K562 (cell line): ENCODE results near the gene HSD11B1L. TPM values are rescaled to one million over a fixed set of nuclear protein-coding genes. Genes with fewer than 3 reads are reported as not detected.

Experiments
- ATF1 ChIP-seq, 2 experiments: fragments of 450-650 bp in 1 of 2; IDR thresholded peaks; 2 replicates each; pipeline ENCODE4 v1.6.1; 2016; ENCODE audit warnings: missing compliant biosample characterization in 1 of 2, missing genetic modification characterization in 1 of 2
- CHD1 ChIP-seq: fragments of 200-600 bp; sonication (generic); IDR thresholded peaks from one replicate; pipeline ENCODE4 v1.6.1; 2012; ENCODE audit warnings: mild to moderate bottlenecking, moderate library complexity, low read length, inconsistent platforms
- HLTF ChIP-seq: fragments of 450-650 bp; IDR thresholded peaks from 2 replicates; pipeline ENCODE4 v1.6.1; 2016
- POLR2A ChIP-seq: fragments of 450-650 bp; conservative IDR thresholded peaks from 2 replicates; pipeline ENCODE4 v1.6.1; 2016
- SNRNP70 ChIP-seq: fragments of 200-400 bp; formaldehyde crosslinking; optimal IDR thresholded peaks from 2 replicates; pipeline ENCODE3; 2017; ENCODE audit warnings: low read depth, low read length
- SRSF7 ChIP-seq: fragments of 200-400 bp; formaldehyde crosslinking; optimal IDR thresholded peaks from 2 replicates; pipeline ENCODE3; 2017; ENCODE audit warnings: mild to moderate bottlenecking, low read depth, low read length
- STAT5A ChIP-seq: IDR thresholded peaks from 2 replicates; pipeline ENCODE4 v1.6.1; 2012; ENCODE audit warnings: low read length, inconsistent platforms, borderline replicate concordance
- SUPT5H ChIP-seq: fragments of 450-650 bp; IDR thresholded peaks from 2 replicates; pipeline ENCODE4 v1.6.1; 2016
- TBP ChIP-seq: optimal IDR thresholded peaks from 2 replicates; pipeline ENCODE3; 2011; ENCODE audit warnings: low read depth, low read length, improper control_type of control experiment
- TFAM ChIP-seq: fragments of 250-450 bp; sonication (Bioruptor Pico); conservative IDR thresholded peaks from 2 replicates; pipeline ENCODE4 v1.5.0; 2021; ENCODE audit warnings: mild to moderate bottlenecking, moderate library complexity
- U2AF2 ChIP-seq: fragments of 200-400 bp; formaldehyde crosslinking; optimal IDR thresholded peaks from 2 replicates; pipeline ENCODE3; 2017; ENCODE audit warnings: low read depth, mild to moderate bottlenecking, low read length
- ZNF431 ChIP-seq: sonication (generic); formaldehyde crosslinking; IDR thresholded peaks from 2 replicates; pipeline ENCODE4 v1.8.0; 2022; ENCODE audit warnings: mild to moderate bottlenecking, missing genetic modification reagents
- polyA plus RNA-seq, 8 experiments: library from polyadenylated mRNA; depleted of rRNA in 4 of 8; stranded (reverse) in 5 of 8; unstranded in 3 of 8; fragments of >200 nt; fragmentation: Nextera tagmentation in 2 of 8; fragmentation: Illumina TruSeq in 1 of 8; extraction: Ambion mirVana in 2 of 8; extraction: Trizol in 1 of 8; gene quantifications; 2 replicates each; pipeline versions ENCODE4 v1.2.1 to v1.2.3, GENCODE V29; 2011 to 2014; ENCODE audit warnings: inconsistent platforms in 1 of 8, missing spikeins in 1 of 8
- total RNA-seq, 7 experiments: library from RNA; depleted of rRNA in 6 of 7; stranded (reverse); fragments of >200 nt in 6 of 7; fragmentation: Illumina TruSeq in 2 of 7; extraction: Trizol in 2 of 7; gene quantifications; 2 replicates each; pipeline versions ENCODE4 v1.2.1 to v1.2.3, GENCODE V29; 2011 to 2021; ENCODE audit warnings: low replicate concordance in 1 of 7
- TF ChIP-seq, protein P1 (sequence below): sonication (generic); formaldehyde crosslinking; IDR thresholded peaks from 2 replicates; pipeline ENCODE4 v1.8.0; 2022; ENCODE audit warnings: missing genetic modification reagents, mild to moderate bottlenecking, moderate library complexity, borderline replicate concordance
- TF ChIP-seq, protein P2 (sequence below), 2 experiments: fragments of 450-650 bp; IDR thresholded peaks; 2 replicates each; pipeline ENCODE4 v1.6.1; 2016; ENCODE audit warnings: mild to moderate bottlenecking in 2 of 2, borderline replicate concordance in 1 of 2, low read depth in 1 of 2, moderate library complexity in 1 of 2

HSD11B1L gene
- total and polyA plus RNA-seq, 9 of the 15 experiments (the other 6 are each of a cell fraction or from before 2014, with no cell fraction given) = 0.31 to 7.7 (median 2.3) TPM

DNA sequence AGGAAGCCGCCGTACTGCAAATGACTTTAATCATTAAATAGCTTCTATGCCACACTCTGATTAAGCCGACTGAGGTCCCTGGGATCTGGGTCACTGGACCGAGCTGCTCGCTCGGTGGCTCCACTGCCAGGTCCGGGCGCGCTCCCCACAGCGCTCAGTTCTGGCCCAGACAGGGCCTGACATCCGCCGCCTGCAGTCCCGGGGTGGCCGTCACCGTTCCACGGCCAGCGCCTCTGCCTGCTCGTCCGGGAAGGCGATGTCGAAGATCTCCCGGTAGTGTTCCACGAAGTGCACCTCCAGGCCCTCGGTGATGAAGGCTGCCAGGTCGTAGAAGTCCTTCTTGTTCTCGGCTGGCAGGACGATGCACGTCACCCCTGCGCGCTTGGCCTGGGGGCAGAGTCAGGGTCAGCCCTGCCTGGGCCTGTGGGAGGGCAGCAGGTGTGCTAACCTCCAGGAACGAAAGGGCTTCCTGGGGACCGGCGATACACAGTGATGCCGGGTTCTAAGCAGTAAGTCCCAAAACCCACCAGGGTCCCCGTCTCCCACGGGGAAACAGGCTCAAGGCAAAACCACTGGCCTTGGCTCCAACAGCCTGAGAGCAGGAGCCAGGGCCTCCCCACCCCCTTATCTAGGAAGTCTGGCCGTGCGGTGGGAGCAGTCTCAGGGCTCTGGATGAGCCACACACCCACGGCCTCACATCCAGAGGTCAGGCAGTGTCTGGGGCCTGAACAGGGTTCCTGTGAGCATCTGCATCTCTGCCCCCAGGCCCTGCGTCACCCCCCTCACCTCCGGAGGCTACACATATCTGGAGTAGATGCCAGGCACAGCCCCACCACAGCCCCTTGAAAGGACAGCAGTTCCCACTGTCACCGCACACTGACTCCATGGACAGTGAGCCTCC lies 11.2 kb downstream of the HSD11B1L start (continued):
- TF ChIP-seq, protein P1, sequence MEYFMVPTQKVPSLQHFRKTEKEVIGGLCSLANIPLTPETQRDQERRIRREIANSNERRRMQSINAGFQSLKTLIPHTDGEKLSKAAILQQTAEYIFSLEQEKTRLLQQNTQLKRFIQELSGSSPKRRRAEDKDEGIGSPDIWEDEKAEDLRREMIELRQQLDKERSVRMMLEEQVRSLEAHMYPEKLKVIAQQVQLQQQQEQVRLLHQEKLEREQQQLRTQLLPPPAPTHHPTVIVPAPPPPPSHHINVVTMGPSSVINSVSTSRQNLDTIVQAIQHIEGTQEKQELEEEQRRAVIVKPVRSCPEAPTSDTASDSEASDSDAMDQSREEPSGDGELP (CRISPR knock-in tag) = peak; percentile 37; the same call in 1 of the 2 replicates
- TF ChIP-seq TFAM (CRISPR knock-in tag) (no peak), CHD1 (peak; percentile 72), SUPT5H (peak; percentile 78), HLTF (no peak), ATF1 (CRISPR knock-in tag; IDR thresholded peaks at IDR 0.05) (no peak), ATF1 (tag; IDR thresholded peaks at IDR 0.05) (no peak), SRSF7 (no peak), U2AF2 (no peak), SNRNP70 (peak; percentile 50), POLR2A (peak; percentile 84), TBP (no peak), STAT5A (no peak; the same call in 1 of the 2 replicates), ZNF431 (no peak)
- TF ChIP-seq, protein P2, sequence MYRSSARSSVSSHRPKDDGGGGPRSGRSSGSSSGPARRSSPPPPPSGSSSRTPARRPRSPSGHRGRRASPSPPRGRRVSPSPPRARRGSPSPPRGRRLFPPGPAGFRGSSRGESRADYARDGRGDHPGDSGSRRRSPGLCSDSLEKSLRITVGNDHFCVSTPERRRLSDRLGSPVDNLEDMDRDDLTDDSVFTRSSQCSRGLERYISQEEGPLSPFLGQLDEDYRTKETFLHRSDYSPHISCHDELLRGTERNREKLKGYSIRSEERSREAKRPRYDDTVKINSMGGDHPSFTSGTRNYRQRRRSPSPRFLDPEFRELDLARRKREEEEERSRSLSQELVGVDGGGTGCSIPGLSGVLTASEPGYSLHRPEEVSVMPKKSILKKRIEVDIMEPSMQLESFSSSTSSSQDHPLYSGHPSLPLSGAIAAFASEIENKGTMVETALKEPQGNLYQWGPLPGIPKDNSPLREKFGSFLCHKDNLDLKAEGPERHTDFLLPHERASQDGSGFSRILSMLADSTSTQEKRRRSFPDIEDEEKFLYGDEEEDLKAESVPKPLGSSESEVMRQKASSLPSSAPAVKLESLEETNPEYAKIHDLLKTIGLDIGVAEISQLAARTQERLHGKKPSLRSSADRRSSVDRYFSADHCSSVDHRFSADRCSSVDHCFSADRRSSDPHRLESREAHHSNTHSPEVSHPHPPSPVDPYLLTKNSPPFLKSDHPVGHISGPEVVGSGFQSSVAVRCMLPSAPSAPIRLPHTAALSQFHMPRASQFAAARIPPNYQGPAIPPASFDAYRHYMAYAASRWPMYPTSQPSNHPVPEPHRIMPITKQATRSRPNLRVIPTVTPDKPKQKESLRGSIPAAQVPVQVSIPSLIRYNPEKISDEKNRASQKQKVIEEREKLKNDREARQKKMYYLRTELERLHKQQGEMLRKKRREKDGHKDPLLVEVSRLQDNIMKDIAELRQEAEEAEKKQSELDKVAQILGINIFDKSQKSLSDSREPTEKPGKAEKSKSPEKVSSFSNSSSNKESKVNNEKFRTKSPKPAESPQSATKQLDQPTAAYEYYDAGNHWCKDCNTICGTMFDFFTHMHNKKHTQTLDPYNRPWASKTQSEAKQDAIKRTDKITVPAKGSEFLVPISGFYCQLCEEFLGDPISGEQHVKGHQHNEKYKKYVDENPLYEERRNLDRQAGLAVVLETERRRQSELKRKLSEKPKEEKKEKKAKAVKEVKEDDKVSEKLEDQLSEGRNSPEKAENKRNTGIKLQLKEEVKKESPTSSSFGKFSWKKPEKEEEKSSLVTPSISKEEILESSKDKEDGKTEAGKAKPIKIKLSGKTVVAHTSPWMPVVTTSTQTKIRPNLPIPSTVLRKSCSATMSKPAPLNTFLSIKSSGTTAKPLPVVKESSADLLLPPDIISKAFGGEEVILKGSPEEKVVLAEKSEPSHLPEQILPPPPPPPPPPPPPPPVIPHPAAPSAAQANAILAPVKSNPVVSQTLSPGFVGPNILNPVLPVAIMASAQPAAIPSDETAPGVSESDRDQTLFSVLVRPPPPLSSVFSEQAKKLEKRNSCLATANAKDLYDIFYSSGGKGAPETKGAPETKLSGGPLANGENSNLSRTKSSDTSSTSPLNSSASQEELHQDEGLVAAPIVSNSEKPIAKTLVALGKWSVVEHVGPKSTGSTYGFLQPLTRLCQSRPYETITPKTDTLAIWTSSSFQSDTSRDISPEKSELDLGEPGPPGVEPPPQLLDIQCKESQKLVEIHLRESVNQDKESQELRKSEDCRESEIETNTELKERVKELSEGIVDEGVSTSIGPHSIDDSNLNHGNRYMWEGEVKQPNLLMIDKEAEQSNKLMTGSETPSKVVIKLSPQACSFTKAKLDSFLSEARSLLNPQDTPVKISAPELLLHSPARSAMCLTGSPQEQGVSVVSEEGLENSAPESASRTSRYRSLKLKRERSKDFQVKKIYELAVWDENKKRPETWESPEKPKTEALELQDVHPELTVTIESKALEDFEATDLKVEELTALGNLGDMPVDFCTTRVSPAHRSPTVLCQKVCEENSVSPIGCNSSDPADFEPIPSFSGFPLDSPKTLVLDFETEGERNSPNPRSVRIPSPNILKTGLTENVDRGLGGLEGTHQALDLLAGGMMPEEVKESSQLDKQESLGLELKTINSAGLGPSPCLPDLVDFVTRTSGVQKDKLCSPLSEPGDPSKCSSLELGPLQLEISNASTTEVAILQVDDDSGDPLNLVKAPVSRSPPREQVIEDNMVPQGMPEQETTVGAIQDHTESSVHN (IDR thresholded peaks at IDR 0.05; ENCODE audit: borderline replicate concordance in 1 of 2, low read depth in 1 of 2) = no peak
